Mucosa of stomach (tissue), 1 donor: ENCODE measurements around the gene CALN1.

Source experiments
- H3K27me3 ChIP-seq: one replicate; pipeline ENCODE4 v1.7.0; 2013; ENCODE audit warnings: mild to moderate bottlenecking, low read length; ENCODE audit not compliant: control insufficient read depth, insufficient read depth
- H3K36me3 ChIP-seq: one replicate; pipeline ENCODE4 v1.7.0; 2013; ENCODE audit warnings: low read length; ENCODE audit not compliant: control insufficient read depth, insufficient read depth
- H3K4me1 ChIP-seq: one replicate; pipeline ENCODE4 v1.7.0; 2013; ENCODE audit warnings: mild to moderate bottlenecking, low read length; ENCODE audit not compliant: control insufficient read depth, insufficient read depth
- H3K4me3 ChIP-seq: one replicate; pipeline ENCODE4 v1.7.0; 2013; ENCODE audit warnings: low read length
- H3K9ac ChIP-seq: one replicate; pipeline ENCODE4 v1.7.0; 2013; ENCODE audit warnings: mild to moderate bottlenecking, low read length, moderate library complexity
- H3K9me3 ChIP-seq: one replicate; pipeline ENCODE4 v1.7.0; 2013; ENCODE audit warnings: mild to moderate bottlenecking, low read length, moderate library complexity; ENCODE audit not compliant: control insufficient read depth
- donor health status: Pancreatic carcinoma.

Gene CALN1

GRCh38 chr7:72254455-72254854 lies 157.7 kb downstream of the CALN1 start:
- H3K9me3 ChIP-seq = no peaks in the 10 kb centered on the region
- no peaks in the 10 kb centered on the region for H3K4me1 ChIP-seq
- H3K36me3 ChIP-seq = no peaks in the 10 kb centered on the region
- no peaks in the 10 kb centered on the region for H3K27me3 ChIP-seq
- no peak overlapping the region for H3K4me3 ChIP-seq
- no peak overlapping the region for H3K9ac ChIP-seq

- Histone ChIP-seq H3K4me3 (no peak overlapping the region), H3K27me3 (no peaks in the 10 kb centered on the region), H3K9ac (no peak overlapping the region), H3K4me1 (no peaks in the 10 kb centered on the region), H3K36me3 (no peaks in the 10 kb centered on the region), H3K9me3 (no peaks in the 10 kb centered on the region)
Observed at GRCh38 chr7:72249106-72249505, 163.0 kb downstream of the CALN1 start.

GRCh38 chr7:72244826-72245398 lies 167.2 kb downstream of the CALN1 start:
- Histone ChIP-seq H3K36me3 (no peaks in the 10 kb centered on the region), H3K4me3 (no peak overlapping the region), H3K9ac (no peak overlapping the region), H3K4me1 (no peaks in the 10 kb centered on the region), H3K27me3 (no peaks in the 10 kb centered on the region), H3K9me3 (no peaks in the 10 kb centered on the region)

- Histone ChIP-seq H3K9me3 (no peaks in the 10 kb centered on the region), H3K9ac (no peak overlapping the region), H3K27me3 (no peaks in the 10 kb centered on the region), H3K4me3 (no peak overlapping the region), H3K36me3 (no peaks in the 10 kb centered on the region), H3K4me1 (no peaks in the 10 kb centered on the region)
Observed at GRCh38 chr7:72243329-72243728, 168.8 kb downstream of the CALN1 start.

GRCh38 chr7:72235351-72235750 lies 176.8 kb downstream of the CALN1 start:
- H3K9ac ChIP-seq = no peak overlapping the region
- no peaks in the 10 kb centered on the region for H3K9me3 ChIP-seq
- no peaks in the 10 kb centered on the region for H3K4me1 ChIP-seq
- no peak overlapping the region for H3K4me3 ChIP-seq
- H3K36me3 ChIP-seq = no peaks in the 10 kb centered on the region
- no peaks in the 10 kb centered on the region for H3K27me3 ChIP-seq

GRCh38 chr7:72234086-72234485 lies 178.1 kb downstream of the CALN1 start:
- H3K9me3 ChIP-seq = no peaks in the 10 kb centered on the region
- no peak overlapping the region for H3K4me3 ChIP-seq
- H3K36me3 ChIP-seq = no peaks in the 10 kb centered on the region
- no peaks in the 10 kb centered on the region for H3K27me3 ChIP-seq
- H3K4me1 ChIP-seq = no peaks in the 10 kb centered on the region
- no peak overlapping the region for H3K9ac ChIP-seq

- Histone ChIP-seq H3K4me1 (no peaks in the 10 kb centered on the region), H3K4me3 (no peak overlapping the region), H3K9ac (no peak overlapping the region), H3K9me3 (no peaks in the 10 kb centered on the region), H3K27me3 (no peaks in the 10 kb centered on the region), H3K36me3 (no peaks in the 10 kb centered on the region)
Observed at GRCh38 chr7:72230281-72230680, 181.9 kb downstream of the CALN1 start.

GRCh38 chr7:72223351-72223750 lies 188.8 kb downstream of the CALN1 start:
- no peaks in the 10 kb centered on the region for H3K27me3 ChIP-seq
- H3K4me3 ChIP-seq = no peak overlapping the region
- H3K9ac ChIP-seq = no peak overlapping the region
- H3K36me3 ChIP-seq = no peaks in the 10 kb centered on the region
- no peaks in the 10 kb centered on the region for H3K9me3 ChIP-seq
- H3K4me1 ChIP-seq = no peaks in the 10 kb centered on the region

- H3K4me3 ChIP-seq = no peak overlapping the region
- H3K36me3 ChIP-seq = no peaks in the 10 kb centered on the region
- no peaks in the 10 kb centered on the region for H3K27me3 ChIP-seq
- no peaks in the 10 kb centered on the region for H3K4me1 ChIP-seq
- no peaks in the 10 kb centered on the region for H3K9me3 ChIP-seq
- no peak overlapping the region for H3K9ac ChIP-seq
Observed at GRCh38 chr7:72222136-72222535, 190.0 kb downstream of the CALN1 start.

GRCh38 chr7:72219500-72219899 lies 192.6 kb downstream of the CALN1 start:
- Histone ChIP-seq H3K9me3 (no peaks in the 10 kb centered on the region), H3K4me3 (no peak overlapping the region), H3K9ac (no peak overlapping the region), H3K4me1 (no peaks in the 10 kb centered on the region), H3K27me3 (no peaks in the 10 kb centered on the region), H3K36me3 (no peaks in the 10 kb centered on the region)

GRCh38 chr7:72217151-72217550 lies 195.0 kb downstream of the CALN1 start:
- Histone ChIP-seq H3K9me3 (no peaks in the 10 kb centered on the region), H3K27me3 (no peaks in the 10 kb centered on the region), H3K9ac (no peak overlapping the region), H3K36me3 (no peaks in the 10 kb centered on the region), H3K4me1 (no peaks in the 10 kb centered on the region), H3K4me3 (no peak overlapping the region)

GRCh38 chr7:72213769-72214168 lies 198.4 kb downstream of the CALN1 start:
- Histone ChIP-seq H3K9me3 (no peaks in the 10 kb centered on the region), H3K9ac (no peak overlapping the region), H3K36me3 (no peaks in the 10 kb centered on the region), H3K4me1 (no peaks in the 10 kb centered on the region), H3K4me3 (no peak overlapping the region), H3K27me3 (no peaks in the 10 kb centered on the region)

GRCh38 chr7:72213081-72213480 lies 199.1 kb downstream of the CALN1 start:
- Histone ChIP-seq H3K27me3 (no peaks in the 10 kb centered on the region), H3K36me3 (no peaks in the 10 kb centered on the region), H3K9ac (no peak overlapping the region), H3K9me3 (no peaks in the 10 kb centered on the region), H3K4me3 (no peak overlapping the region), H3K4me1 (no peaks in the 10 kb centered on the region)
